ENCODE results near the gene CELA3B.

Gene CELA3B

DNA sequence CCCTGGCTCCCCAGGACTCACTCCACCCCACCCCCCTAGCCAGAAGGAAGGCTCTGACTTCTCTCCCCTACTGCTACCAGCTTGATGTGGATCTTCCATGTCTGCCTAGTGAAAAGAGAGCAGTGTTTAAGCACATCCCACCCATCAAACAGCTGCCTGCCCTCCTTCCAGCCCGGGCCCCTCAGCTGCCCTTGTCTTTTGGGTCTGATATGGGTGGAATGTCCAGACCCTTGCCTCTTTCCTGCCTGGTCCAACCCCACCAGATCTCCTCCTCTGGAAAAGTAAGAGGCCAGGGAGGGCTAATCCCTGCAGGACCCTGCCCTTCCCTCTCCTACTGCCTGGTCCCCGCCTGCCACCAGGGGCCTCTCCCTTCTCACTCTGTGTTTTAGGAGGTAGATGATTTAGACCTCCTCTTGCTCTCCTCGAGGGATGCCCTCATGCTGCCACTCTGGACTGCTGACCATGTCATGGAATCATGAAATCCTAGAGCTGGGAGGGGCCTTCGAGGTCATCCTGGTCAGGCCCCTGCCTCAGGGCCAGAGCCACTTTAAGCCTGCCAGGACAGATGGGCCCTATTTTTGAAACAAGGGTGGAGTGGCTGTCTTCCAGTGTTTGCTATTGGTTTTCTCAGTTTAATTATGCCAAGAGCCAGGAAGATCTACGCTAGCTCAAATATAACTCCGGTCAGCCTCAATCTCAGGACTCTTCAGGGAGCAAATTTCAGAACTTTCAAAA lies 23.9 kb upstream of the CELA3B start:
- TF ChIP-seq, protein P1, sequence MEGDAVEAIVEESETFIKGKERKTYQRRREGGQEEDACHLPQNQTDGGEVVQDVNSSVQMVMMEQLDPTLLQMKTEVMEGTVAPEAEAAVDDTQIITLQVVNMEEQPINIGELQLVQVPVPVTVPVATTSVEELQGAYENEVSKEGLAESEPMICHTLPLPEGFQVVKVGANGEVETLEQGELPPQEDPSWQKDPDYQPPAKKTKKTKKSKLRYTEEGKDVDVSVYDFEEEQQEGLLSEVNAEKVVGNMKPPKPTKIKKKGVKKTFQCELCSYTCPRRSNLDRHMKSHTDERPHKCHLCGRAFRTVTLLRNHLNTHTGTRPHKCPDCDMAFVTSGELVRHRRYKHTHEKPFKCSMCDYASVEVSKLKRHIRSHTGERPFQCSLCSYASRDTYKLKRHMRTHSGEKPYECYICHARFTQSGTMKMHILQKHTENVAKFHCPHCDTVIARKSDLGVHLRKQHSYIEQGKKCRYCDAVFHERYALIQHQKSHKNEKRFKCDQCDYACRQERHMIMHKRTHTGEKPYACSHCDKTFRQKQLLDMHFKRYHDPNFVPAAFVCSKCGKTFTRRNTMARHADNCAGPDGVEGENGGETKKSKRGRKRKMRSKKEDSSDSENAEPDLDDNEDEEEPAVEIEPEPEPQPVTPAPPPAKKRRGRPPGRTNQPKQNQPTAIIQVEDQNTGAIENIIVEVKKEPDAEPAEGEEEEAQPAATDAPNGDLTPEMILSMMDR (IDR thresholded peaks at IDR 0.05; ENCODE audit: low read depth, low read length) = no peak
- TF ChIP-seq MYC (IDR thresholded peaks at IDR 0.05; ENCODE audit: low read depth, low read length) = no peak
- TF ChIP-seq, protein P2, sequence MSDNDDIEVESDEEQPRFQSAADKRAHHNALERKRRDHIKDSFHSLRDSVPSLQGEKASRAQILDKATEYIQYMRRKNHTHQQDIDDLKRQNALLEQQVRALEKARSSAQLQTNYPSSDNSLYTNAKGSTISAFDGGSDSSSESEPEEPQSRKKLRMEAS (IDR thresholded peaks at IDR 0.05; ENCODE audit: low read depth, low read length) = no peak
- TF ChIP-seq POLR2A (IDR thresholded peaks at IDR 0.05; ENCODE audit: extremely low read depth, insufficient read length) = no peak
- H3K4me3 ChIP-seq (ENCODE audit: low read depth, low read length) = no peak overlapping the region
- DNase-seq (ENCODE audit: low read depth) = no peak

DNA sequence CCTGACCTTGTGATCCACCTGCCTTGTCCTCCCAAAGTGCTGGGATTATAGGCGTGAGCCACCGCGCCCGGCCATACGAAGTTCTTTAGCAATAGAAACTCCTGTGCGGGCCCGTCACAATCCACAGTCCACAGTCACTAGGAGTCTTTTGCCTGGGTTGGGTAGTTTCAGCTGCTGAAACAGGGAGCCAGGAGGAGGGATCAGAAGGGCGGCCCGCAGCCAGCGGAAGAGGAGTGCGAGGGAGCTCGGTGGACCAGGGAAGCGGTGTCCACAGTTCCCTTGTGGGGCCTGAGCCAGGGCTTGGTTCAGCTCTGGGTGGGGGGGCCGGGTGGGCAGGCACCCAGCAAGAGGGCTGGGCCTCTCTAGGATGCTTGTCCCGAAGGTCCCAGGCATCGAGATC lies 21.8 kb upstream of the CELA3B start:
- DNase-seq (ENCODE audit: low read depth) = no peak
- H3K4me3 ChIP-seq (ENCODE audit: low read depth, low read length) = no peak overlapping the region
- TF ChIP-seq MYC (IDR thresholded peaks at IDR 0.05; ENCODE audit: low read depth, low read length) = no peak
- no peak for TF ChIP-seq POLR2A (IDR thresholded peaks at IDR 0.05; ENCODE audit: extremely low read depth, insufficient read length)
- TF ChIP-seq, protein P1 (IDR thresholded peaks at IDR 0.05; ENCODE audit: low read depth, low read length) = no peak
- TF ChIP-seq, protein P2 (IDR thresholded peaks at IDR 0.05; ENCODE audit: low read depth, low read length) = no peak

DNA sequence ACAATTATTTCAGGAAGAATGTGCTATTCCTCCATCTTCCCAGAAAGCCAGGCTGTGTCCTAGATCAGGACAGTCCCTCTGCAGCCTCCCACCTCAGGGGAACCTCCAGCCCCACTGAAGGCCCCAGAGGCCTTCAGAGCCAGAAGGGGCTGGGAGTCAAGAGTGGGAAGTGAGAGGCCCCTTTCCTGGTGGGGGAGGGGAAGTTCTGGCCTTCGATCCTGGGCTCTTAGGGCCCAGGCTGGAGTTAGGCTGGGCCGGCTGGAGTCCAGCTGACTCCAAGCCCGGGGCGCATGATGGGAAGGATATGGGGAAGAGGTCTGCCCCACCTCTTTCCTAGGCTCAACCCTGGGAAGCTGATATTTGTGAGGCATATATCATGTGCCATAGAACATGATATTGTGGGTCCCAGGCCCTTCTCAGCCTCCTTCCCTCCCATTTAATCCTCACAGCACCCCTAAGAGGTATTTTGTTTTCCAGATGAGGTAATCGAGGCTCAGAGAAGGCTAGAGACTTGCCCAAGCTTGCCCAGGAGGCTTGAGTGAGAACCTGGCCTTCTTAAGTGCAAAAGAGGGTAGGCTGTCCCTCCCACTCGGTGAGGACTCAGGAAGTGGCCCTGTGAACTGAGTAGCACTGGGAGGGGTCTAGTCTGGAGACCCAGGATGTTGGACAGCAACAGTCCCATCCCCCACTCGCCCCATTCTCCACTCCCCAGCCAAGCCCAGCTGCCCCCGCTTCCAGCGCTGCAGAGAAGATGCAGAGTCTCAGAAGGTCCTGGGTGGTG lies 21.1 kb upstream of the CELA3B start:
- no peak overlapping the region for H3K4me3 ChIP-seq (ENCODE audit: low read depth, low read length)
- DNase-seq (ENCODE audit: low read depth) = peak; percentile 55
- TF ChIP-seq, protein P1 (IDR thresholded peaks at IDR 0.05; ENCODE audit: low read depth, low read length) = no peak
- TF ChIP-seq POLR2A (IDR thresholded peaks at IDR 0.05; ENCODE audit: extremely low read depth, insufficient read length) (no peak), MYC (IDR thresholded peaks at IDR 0.05; ENCODE audit: low read depth, low read length) (peak; percentile 12; the same call in 1 of the 2 replicates)

DNA sequence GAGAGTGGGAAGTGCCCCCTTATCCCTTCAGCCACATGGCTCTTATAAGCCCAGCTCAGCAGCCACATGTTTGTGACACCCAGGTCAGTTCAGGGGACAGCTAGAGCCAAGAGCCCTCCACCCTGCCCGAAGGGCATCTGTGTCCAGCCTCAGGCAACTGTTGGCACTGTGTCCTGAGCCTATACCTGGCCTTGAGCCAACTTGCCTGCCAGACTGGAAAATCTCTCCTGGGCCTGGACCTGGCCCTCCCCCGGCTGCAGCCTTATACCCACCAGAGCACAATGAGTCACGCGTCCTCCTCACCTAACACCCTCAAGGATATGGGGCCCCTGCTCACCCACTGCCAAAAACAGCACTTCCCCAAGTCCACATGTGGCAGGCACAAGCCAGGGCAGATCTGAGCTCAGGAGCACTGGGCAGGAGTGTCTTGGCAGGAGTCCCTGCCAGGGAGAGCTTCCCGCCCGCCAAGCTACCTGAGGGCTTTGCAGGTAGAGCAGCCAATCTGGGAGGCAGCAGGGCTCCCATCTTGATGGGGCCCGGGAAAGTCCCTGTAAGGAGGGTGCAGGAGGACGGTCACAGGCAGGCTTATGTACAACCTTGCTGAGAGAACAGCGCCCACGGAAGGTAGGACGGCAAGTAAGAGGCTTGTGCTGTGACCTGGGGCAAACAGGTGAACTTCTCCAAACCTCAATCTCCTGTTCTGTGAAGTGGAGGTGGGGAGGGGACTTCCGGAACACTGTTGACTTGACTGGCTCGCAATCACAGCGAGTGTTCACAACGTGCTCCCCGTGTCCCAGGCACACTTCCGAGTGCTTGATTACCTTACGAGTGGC lies 19.9 kb upstream of the CELA3B start:
- H3K4me3 ChIP-seq (ENCODE audit: low read depth, low read length) = no peak overlapping the region
- TF ChIP-seq, protein P2 (IDR thresholded peaks at IDR 0.05; ENCODE audit: low read depth, low read length) = peak; percentile 30; the same call in 1 of the 2 replicates
- no peak for TF ChIP-seq POLR2A (IDR thresholded peaks at IDR 0.05; ENCODE audit: extremely low read depth, insufficient read length)
- TF ChIP-seq MYC (IDR thresholded peaks at IDR 0.05; ENCODE audit: low read depth, low read length) = peak; percentile 34; the same call in 1 of the 2 replicates
- peak; percentile 75 for DNase-seq (ENCODE audit: low read depth)

DNA sequence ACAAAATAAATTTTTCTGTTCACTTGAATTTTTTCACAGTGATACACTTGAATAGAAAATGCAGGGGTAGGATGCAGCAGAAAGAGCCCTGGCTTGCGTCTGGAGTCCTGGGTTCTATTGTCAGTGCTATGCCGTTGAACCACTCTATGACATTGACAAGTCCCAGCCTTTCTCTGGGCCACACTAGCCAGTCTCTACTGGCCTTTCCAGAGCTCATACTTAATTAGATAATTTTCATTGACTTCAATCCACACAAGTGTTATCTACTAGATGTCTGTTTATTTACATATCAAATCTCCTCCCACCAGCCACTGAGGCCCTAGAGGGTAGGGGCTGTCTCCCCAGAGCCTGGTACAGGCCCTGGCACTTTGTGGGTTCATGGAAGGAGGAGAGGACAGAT lies 15.5 kb upstream of the CELA3B start:
- TF ChIP-seq MYC (IDR thresholded peaks at IDR 0.05; ENCODE audit: low read depth, low read length) (no peak), POLR2A (IDR thresholded peaks at IDR 0.05; ENCODE audit: extremely low read depth, insufficient read length) (no peak)
- TF ChIP-seq, protein P2 (IDR thresholded peaks at IDR 0.05; ENCODE audit: low read depth, low read length) = no peak
- TF ChIP-seq, protein P1 (IDR thresholded peaks at IDR 0.05; ENCODE audit: low read depth, low read length) = no peak
- no peak for DNase-seq (ENCODE audit: low read depth)
- H3K4me3 ChIP-seq (ENCODE audit: low read depth, low read length) = no peak overlapping the region
